ENCODE measurements around the gene VPS25. TPM values are rescaled to one million over a fixed set of nuclear protein-coding genes. Genes with fewer than 3 reads are reported as not detected.
A peak's percentile ranks its signal among the peaks of the same experiment; 100 is the strongest.

The VPS25 gene
- total and polyA plus RNA-seq, 9 of the 15 experiments (the other 6 are each of a cell fraction or from before 2014, with no cell fraction given), result 123 to 352 (median 180) TPM

GRCh38 chr17:42744806-42745617 lies 28.2 kb upstream of the VPS25 start, which contains the start of gene EZH1:
EZH1 (minus strand) TSS chr17:42745040; CDS start chr17:42728941, 16,099 bp downstream.
- Histone ChIP-seq H2AFZ (ENCODE audit: low read depth, low read length) (peak within 1 kb of the TSS; percentile 97), H3K4me3 (peak within 1 kb of the TSS; percentile 65), H3K27ac (ENCODE audit: extremely low read depth, low read depth, low read length) (peak within 1 kb of the TSS; percentile 81), H3K9me1 (ENCODE audit: control insufficient read depth, insufficient read depth, low read length) (no peaks in the 10 kb centered on the region), H3K4me2 (ENCODE audit: insufficient read depth, low read length) (peak within 1 kb of the TSS; percentile 77), H3K27me3 (ENCODE audit: control insufficient read depth in 2 of 2, insufficient read depth in 2 of 2, low read length in 2 of 2) (no peaks in the 10 kb centered on the region), H3K4me1 (replicated peaks in 1 of 2; ENCODE audit: control insufficient read depth in 2 of 2, insufficient read depth in 2 of 2, low read length in 2 of 2) (peaks cover 15 to 27% of the 10 kb centered on the region in 2 experiments; a peak in 4 of 5 replicates), H4K20me1 (replicated peaks; ENCODE audit: control insufficient read depth, insufficient read depth, low read length) (no peaks in the 10 kb centered on the region), H3K79me2 (ENCODE audit: control insufficient read depth, insufficient read depth, low read length) (peaks cover 35% of the 10 kb centered on the region; the same call in 2 of the 3 replicates), H3K9ac (ENCODE audit: insufficient read depth in 1 of 2, low read depth in 2 of 2, low read length in 2 of 2) (peak within 1 kb of the TSS; percentile 73 to 95), H3K9me3 (replicated peaks; ENCODE audit: control insufficient read depth, insufficient read depth, low read depth, low read length) (no peaks in the 10 kb centered on the region), H3K36me3 (ENCODE audit: control insufficient read depth, insufficient read depth, low read length) (0 out of 3 replicates have a peak, but pooled peaks cover 2% of the 10 kb centered on the region)
- WGBS (ENCODE audit: insufficient coverage, low coverage, missing lambda C conversion rate), result 6% methylated on average over 43 of the region's 50 CpGs
- intact Hi-C loops (cut with micrococcal nuclease) (no loop called here), in situ Hi-C loops (cut with MboI) (no loop called here)
- CTCF ChIA-PET (ENCODE audit: low intra/inter-chr PET ratio), result interaction anchor here (0.7 to 1.8 kb wide), 3 partner anchors 14 to 150 kb away, joined by 4 read pairs; no protein-coding TSS in a partner anchor
- BruUV-seq (replicated peaks), result no TSS peak
- FAIRE-seq (peak; percentile 37), ATAC-seq (peak; percentile 93), DNase-seq (ENCODE audit: extremely low read depth in 1 of 4, low spot score in 3 of 4) (peak; percentile 96 to 100 (median 100))
- POLR2A ChIA-PET, result no interaction called here
- TF ChIP-seq THRB (CRISPR knock-in tag; conservative IDR thresholded peaks at IDR 0.05) (no peak), NFIX (CRISPR knock-in tag; IDR thresholded peaks at IDR 0.05; ENCODE audit: low read depth) (no peak), ELK1 (CRISPR knock-in tag; IDR thresholded peaks at IDR 0.05) (no peak), SMARCA4 (IDR thresholded peaks at IDR 0.05) (no peak), EZH2 (IDR thresholded peaks at IDR 0.05; ENCODE audit: borderline replicate concordance, low read depth, low read length) (no peak), TSHZ1 (CRISPR knock-in tag; IDR thresholded peaks at IDR 0.05) (peak; percentile 71; the same call in 1 of the 2 replicates), ZBTB33 (CRISPR knock-in tag; IDR thresholded peaks at IDR 0.05) (peak; percentile 69), CBX5 (IDR thresholded peaks at IDR 0.05; ENCODE audit: borderline replicate concordance, low read depth) (no peak), FOXA1 (IDR thresholded peaks at IDR 0.05; ENCODE audit: borderline replicate concordance) (peak; percentile 62; the same call in 1 of the 2 replicates), MAX (CRISPR knock-in tag; IDR thresholded peaks at IDR 0.05) (peak; percentile 98)
